SK-N-SH treated with all-trans-retinoic acid at 6 μM for 48 hours (cell line): ENCODE data around the gene CISTR.

Experiments used
- ATAC-seq: fragments of 200-7000 bp; cut with Tn5 transposase; 3 replicates; pipeline ENCODE4 v1.9.1; 2020; ENCODE audit warnings: mild to moderate bottlenecking, moderate library complexity
- ARNTL ChIP-seq: fragments of 450-650 bp; formaldehyde crosslinking; IDR thresholded peaks from 2 replicates; pipeline ENCODE4 v1.5.0; 2020; ENCODE audit warnings: low read depth, mild to moderate bottlenecking, moderate library complexity, borderline replicate concordance
- BACH2 ChIP-seq: fragments of 250-450 bp; sonication (Bioruptor Pico); IDR thresholded peaks from 2 replicates; pipeline ENCODE4 v1.9.0; 2021; ENCODE audit warnings: mild to moderate bottlenecking, borderline replicate concordance
- CREB5 ChIP-seq: fragments of 250-450 bp; sonication (Bioruptor Pico); IDR thresholded peaks from 2 replicates; pipeline ENCODE4 v1.5.1; 2020; ENCODE audit warnings: low read depth, mild to moderate bottlenecking, moderate library complexity
- CSDC2 ChIP-seq: fragments of 250-450 bp; sonication (Bioruptor Pico); IDR thresholded peaks from 2 replicates; pipeline ENCODE4 v1.5.0; 2020; ENCODE audit warnings: mild to moderate bottlenecking, moderate library complexity
- CSRNP3 ChIP-seq: fragments of 250-450 bp; sonication (Bioruptor Pico); IDR thresholded peaks from 2 replicates; pipeline ENCODE4 v1.5.1; 2021; ENCODE audit warnings: mild to moderate bottlenecking, moderate library complexity
- ESRRG ChIP-seq: fragments of 250-450 bp; sonication (Bioruptor Pico); IDR thresholded peaks from 2 replicates; pipeline ENCODE4 v1.6.1; 2021; ENCODE audit warnings: mild to moderate bottlenecking
- GLIS3 ChIP-seq: fragments of 250-450 bp; sonication (Bioruptor Pico); IDR thresholded peaks from 2 replicates; pipeline ENCODE4 v1.5.0; 2020; ENCODE audit warnings: mild to moderate bottlenecking, moderate library complexity
- ISL1 ChIP-seq: fragments of 250-450 bp; sonication (Bioruptor Pico); IDR thresholded peaks from 2 replicates; pipeline ENCODE4 v2.1.2; 2022; ENCODE audit warnings: mild to moderate bottlenecking, moderate library complexity
- OSR1 ChIP-seq: fragments of 250-450 bp; sonication (Bioruptor Pico); IDR thresholded peaks from 2 replicates; pipeline ENCODE4 v1.8.0; 2022; ENCODE audit warnings: moderate library complexity, mild to moderate bottlenecking, inconsistent platforms
- PATZ1 ChIP-seq: fragments of 250-450 bp; sonication (Bioruptor Pico); IDR thresholded peaks from 2 replicates; pipeline ENCODE4 v1.8.0; 2020; ENCODE audit warnings: mild to moderate bottlenecking, moderate library complexity, borderline replicate concordance
- POU6F1 ChIP-seq: fragments of 250-450 bp; sonication (Bioruptor Pico); IDR thresholded peaks from 2 replicates; pipeline ENCODE4 v1.8.0; 2021; ENCODE audit warnings: low read depth, mild to moderate bottlenecking, moderate library complexity, borderline replicate concordance
- RARB ChIP-seq: fragments of 250-450 bp; sonication (Bioruptor Pico); IDR thresholded peaks from 2 replicates; pipeline ENCODE4 v1.8.0; 2021; ENCODE audit warnings: mild to moderate bottlenecking, moderate library complexity
- SNAI2 ChIP-seq: fragments of 250-450 bp; sonication (Bioruptor Pico); IDR thresholded peaks from 2 replicates; pipeline ENCODE4 v1.5.0; 2020; ENCODE audit warnings: mild to moderate bottlenecking, moderate library complexity
- TCF4 ChIP-seq: fragments of 250-450 bp; sonication (Bioruptor Pico); IDR thresholded peaks from 2 replicates; pipeline ENCODE4 v1.8.0; 2021; ENCODE audit warnings: mild to moderate bottlenecking, moderate library complexity, borderline replicate concordance
- TOX ChIP-seq: fragments of 250-450 bp; sonication (Bioruptor Pico); IDR thresholded peaks from 2 replicates; pipeline ENCODE4 v1.8.0; 2021; ENCODE audit warnings: mild to moderate bottlenecking, moderate library complexity, borderline replicate concordance
- TSHZ2 ChIP-seq: fragments of 250-450 bp; sonication (Bioruptor Pico); IDR thresholded peaks from 2 replicates; pipeline ENCODE4 v1.5.0; 2020; ENCODE audit warnings: mild to moderate bottlenecking, moderate library complexity
- ZC3H10 ChIP-seq: fragments of 250-450 bp; sonication (Bioruptor Pico); IDR thresholded peaks from 2 replicates; pipeline ENCODE4 v1.5.1; 2021; ENCODE audit warnings: mild to moderate bottlenecking, moderate library complexity
- ZFP3 ChIP-seq: fragments of 250-450 bp; sonication (Bioruptor Pico); IDR thresholded peaks from 2 replicates; pipeline ENCODE4 v1.5.0; 2020; ENCODE audit warnings: mild to moderate bottlenecking, moderate library complexity
- ZFP30 ChIP-seq: fragments of 450-650 bp; formaldehyde crosslinking; IDR thresholded peaks from 2 replicates; pipeline ENCODE4 v1.5.0; 2022; ENCODE audit warnings: mild to moderate bottlenecking, moderate library complexity
- ZNF565 ChIP-seq: fragments of 450-650 bp; formaldehyde crosslinking; conservative IDR thresholded peaks from 2 replicates; pipeline ENCODE4 v1.5.0; 2020; ENCODE audit warnings: low read depth, mild to moderate bottlenecking, moderate library complexity
- ZNF70 ChIP-seq: fragments of 450-650 bp; formaldehyde crosslinking; IDR thresholded peaks from 2 replicates; pipeline ENCODE4 v1.5.0; 2020; ENCODE audit warnings: mild to moderate bottlenecking, moderate library complexity
- ZNF8 ChIP-seq: fragments of 450-650 bp; formaldehyde crosslinking; IDR thresholded peaks from 2 replicates; pipeline ENCODE4 v1.5.0; 2020; ENCODE audit warnings: mild to moderate bottlenecking, moderate library complexity

Gene CISTR

GRCh38 chr12:53722450-53723041, 29.2 kb downstream of the CISTR start:
- no peak for ATAC-seq
- TF ChIP-seq ESRRG (CRISPR knock-in tag) (no peak), RARB (CRISPR knock-in tag) (no peak), TOX (CRISPR knock-in tag) (no peak), ZNF8 (CRISPR knock-in tag) (no peak), ZC3H10 (no peak), CSDC2 (no peak), ZNF70 (no peak), ARNTL (CRISPR knock-in tag) (no peak), BACH2 (no peak), ZNF565 (CRISPR knock-in tag) (no peak), GLIS3 (no peak), TSHZ2 (CRISPR knock-in tag) (no peak), ISL1 (no peak), TCF4 (CRISPR knock-in tag) (no peak), CSRNP3 (CRISPR knock-in tag) (no peak), SNAI2 (CRISPR knock-in tag) (no peak), PATZ1 (CRISPR knock-in tag) (no peak), CREB5 (CRISPR knock-in tag) (no peak), OSR1 (CRISPR knock-in tag) (no peak), POU6F1 (CRISPR knock-in tag) (no peak)
- TF ChIP-seq, all 23 proteins: peak for 0

GRCh38 chr12:53720946-53721345, 30.8 kb downstream of the CISTR start:
- TF ChIP-seq TCF4 (CRISPR knock-in tag) (no peak), GLIS3 (no peak), TOX (CRISPR knock-in tag) (no peak), ZFP3 (CRISPR knock-in tag) (no peak), ARNTL (CRISPR knock-in tag) (no peak), ZFP30 (no peak), ZNF70 (no peak), RARB (CRISPR knock-in tag) (no peak), SNAI2 (CRISPR knock-in tag) (no peak), POU6F1 (CRISPR knock-in tag) (no peak), CSDC2 (no peak), ESRRG (CRISPR knock-in tag) (no peak), ISL1 (no peak), ZNF565 (CRISPR knock-in tag) (no peak)
- no peak for ATAC-seq
